HUES64 (cell line): Measurements from ENCODE around the gene C2orf15.

Experiments used
- H3K27ac ChIP-seq: 2 replicates; pipeline ENCODE4 v1.7.0; 2013; ENCODE audit warnings: low read depth, low read length, inconsistent platforms
- H3K27me3 ChIP-seq: 2 replicates; pipeline ENCODE4 v1.6.1; 2013; ENCODE audit warnings: mild to moderate bottlenecking, low read length; ENCODE audit not compliant: insufficient read depth
- H3K36me3 ChIP-seq: 2 replicates; pipeline ENCODE4 v1.6.1; 2013; ENCODE audit warnings: mild to moderate bottlenecking, low read length; ENCODE audit not compliant: insufficient read depth
- H3K4me1 ChIP-seq: 2 replicates; pipeline ENCODE4 v1.6.1; 2013; ENCODE audit warnings: mild to moderate bottlenecking, low read length, moderate library complexity; ENCODE audit not compliant: insufficient read depth
- H3K4me3 ChIP-seq: 2 replicates; pipeline ENCODE4 v1.5.1; 2013; ENCODE audit warnings: mild to moderate bottlenecking, low read length, moderate library complexity
- H3K9ac ChIP-seq: 2 replicates; pipeline ENCODE4 v1.6.1; 2013; ENCODE audit warnings: mild to moderate bottlenecking, low read depth, low read length
- H3K9me3 ChIP-seq: 2 replicates; pipeline ENCODE4 v1.6.1; 2013; ENCODE audit warnings: low read depth, low read length; ENCODE audit not compliant: insufficient read depth
- WGBS: fragments of 150-250, 120-280 bp; methylation state at CpG from one replicate; pipeline ENCODE4 v1.1.7; 2013; ENCODE audit warnings: missing lambda C conversion rate; 5-methylcytosine and 5-hydroxymethylcytosine counted together

The C2orf15 gene

DNA sequence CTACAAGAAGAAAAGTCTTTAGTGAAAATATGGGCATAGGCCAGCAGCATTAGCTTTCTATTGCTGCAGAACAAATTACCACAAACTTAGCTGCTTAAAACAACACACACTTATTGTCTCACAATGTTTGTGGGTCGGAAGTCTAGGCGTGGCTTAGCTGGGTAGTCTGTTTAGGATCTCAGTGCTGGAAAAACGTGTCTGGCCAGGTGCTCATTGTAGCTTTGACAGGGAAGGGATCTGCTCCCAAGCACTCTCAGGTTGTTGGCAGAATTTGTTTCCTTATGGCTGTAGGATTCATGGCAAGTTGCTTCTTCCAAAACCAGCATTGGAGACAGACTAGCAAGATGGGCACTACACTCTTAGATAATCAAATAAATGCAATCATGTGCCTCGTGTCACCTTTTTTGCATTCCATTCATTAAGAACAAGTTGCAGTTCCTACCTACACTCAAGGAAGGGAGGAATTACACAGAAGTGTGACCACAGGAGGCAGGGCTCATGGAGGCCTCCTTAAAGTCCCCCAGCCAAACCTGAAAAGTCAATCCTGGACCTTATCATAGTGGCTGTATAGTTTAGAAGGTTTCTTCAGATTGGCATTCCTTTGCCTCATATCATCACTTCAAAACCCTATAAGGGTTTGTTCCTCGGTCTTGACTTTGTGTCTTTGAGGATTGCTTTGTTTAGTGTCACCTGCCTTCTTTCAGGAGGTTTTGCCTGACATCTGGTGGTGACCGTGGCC is 56.8 kb downstream of the C2orf15 start:
- WGBS = 88% methylated on average over 5 of the region's 6 CpGs
- peaks cover 47% of the 10 kb centered on the region for H3K36me3 ChIP-seq

GRCh38 chr2:99200076-99200800 is 58.7 kb downstream of the C2orf15 start:
- Histone ChIP-seq H3K4me3 (no peak overlapping the region), H3K9me3 (peaks cover 16% of the 10 kb centered on the region), H3K9ac (no peak overlapping the region), H3K4me1 (no peaks in the 10 kb centered on the region), H3K27ac (no peak overlapping the region), H3K36me3 (peaks cover 28% of the 10 kb centered on the region), H3K27me3 (no peaks in the 10 kb centered on the region)
- WGBS = 97% methylated on average over 6 of the region's 7 CpGs

More for the DNA sequence above, 56.8 kb downstream of the C2orf15 start:
- no peak overlapping the region for H3K4me3 ChIP-seq
- H3K9me3 ChIP-seq = no peaks in the 10 kb centered on the region
- H3K27ac ChIP-seq = no peak overlapping the region
- H3K27me3 ChIP-seq = no peaks in the 10 kb centered on the region
- no peak overlapping the region for H3K9ac ChIP-seq
- H3K4me1 ChIP-seq = no peaks in the 10 kb centered on the region
